DOHH2 (cell line): ENCODE measurements around the gene EHD3.

Experiments
- H3F3A ChIP-seq: fragments of 200-600 bp; sonication (generic), shearing (Covaris generic); 2 replicates; pipeline ENCODE4 v1.6.0; 2016; ENCODE audit warnings: antibody characterized with exemption, mild to moderate bottlenecking; ENCODE audit not compliant: control insufficient read depth, insufficient read depth
- H3K27ac ChIP-seq: fragments of 200-600 bp; sonication (generic); 2 replicates; pipeline ENCODE4 v1.5.1; 2014; ENCODE audit warnings: low read depth, mild to moderate bottlenecking, low read length, moderate library complexity
- H3K27me3 ChIP-seq: fragments of 200-600 bp; sonication (generic); 2 replicates; pipeline ENCODE4 v1.6.1; 2014; ENCODE audit warnings: mild to moderate bottlenecking, low read length, mixed read lengths; ENCODE audit not compliant: control insufficient read depth
- H3K36me3 ChIP-seq: fragments of 200-600 bp; sonication (generic); 2 replicates; pipeline ENCODE4 v1.6.1; 2014; ENCODE audit warnings: mild to moderate bottlenecking, low read length, moderate library complexity, mixed read lengths; ENCODE audit not compliant: control insufficient read depth
- H3K4me1 ChIP-seq: fragments of 200-600 bp; sonication (generic); 2 replicates; pipeline ENCODE4 v1.6.1; 2014; ENCODE audit warnings: mild to moderate bottlenecking, low read length, mixed read lengths; ENCODE audit not compliant: control insufficient read depth
- H3K4me2 ChIP-seq: fragments of 200-600 bp; sonication (generic); 2 replicates; pipeline ENCODE4 v1.6.0; 2014; ENCODE audit warnings: mild to moderate bottlenecking, low read length, moderate library complexity
- H3K4me3 ChIP-seq: fragments of 200-600 bp; sonication (generic); 2 replicates; pipeline ENCODE4 v1.5.1; 2014; ENCODE audit warnings: mild to moderate bottlenecking, low read length, mixed read lengths
- H3K79me2 ChIP-seq: fragments of 200-600 bp; sonication (generic); 2 replicates; pipeline ENCODE4 v1.6.1; 2014; ENCODE audit warnings: mild to moderate bottlenecking, low read length, mixed read lengths; ENCODE audit not compliant: control insufficient read depth
- H3K9me2 ChIP-seq: fragments of 200-600 bp; sonication (generic); replicated peaks from 2 replicates; pipeline ENCODE4 v1.6.1; 2014; ENCODE audit warnings: mild to moderate bottlenecking, low read length, mixed read lengths; ENCODE audit not compliant: control insufficient read depth
- H3K9me3 ChIP-seq: fragments of 200-600 bp; sonication (generic); 2 replicates; pipeline ENCODE4 v1.6.1; 2014; ENCODE audit warnings: antibody characterized with exemption, low read length, mixed read lengths; ENCODE audit not compliant: control insufficient read depth, insufficient read depth
- H4K20me1 ChIP-seq: fragments of 200-600 bp; sonication (generic); 2 replicates; pipeline ENCODE4 v1.6.0; 2014; ENCODE audit warnings: low read depth, mild to moderate bottlenecking, antibody characterized with exemption, low read length, moderate library complexity; ENCODE audit not compliant: control insufficient read depth, insufficient read depth
- CTCF ChIP-seq: fragments of 200-600 bp; sonication (generic); IDR thresholded peaks from one replicate; pipeline ENCODE4 v1.5.1; 2014; ENCODE audit warnings: antibody characterized with exemption, mild to moderate bottlenecking, low read depth, low read length; ENCODE audit not compliant: poor library complexity, severe bottlenecking
- EZH2phosphoT487 ChIP-seq: fragments of 200-600 bp; sonication (generic); IDR thresholded peaks from 2 replicates; pipeline ENCODE4 v1.6.1; 2017; ENCODE audit warnings: borderline replicate concordance, mild to moderate bottlenecking, antibody characterized with exemption, low read length, moderate library complexity, mixed read lengths

EHD3 gene

GRCh38 chr2:31318361-31319336 is 84.7 kb downstream of the EHD3 start:
- Histone ChIP-seq H3K4me3 (no peak overlapping the region), H3K27ac (no peak overlapping the region)

More at GRCh38 chr2:31318361-31319336, 84.7 kb downstream of the EHD3 start:
- H3K9me3 ChIP-seq: no peaks in the 10 kb centered on the region
- no peaks in the 10 kb centered on the region for H3K79me2 ChIP-seq
- H3K9me2 ChIP-seq: no peaks in the 10 kb centered on the region
- no peaks in the 10 kb centered on the region for H3K36me3 ChIP-seq
- no peaks in the 10 kb centered on the region for H4K20me1 ChIP-seq
- no peaks in the 10 kb centered on the region for H3F3A ChIP-seq
- peaks cover 12% of the 10 kb centered on the region for H3K4me1 ChIP-seq
- TF ChIP-seq CTCF (no peak), EZH2phosphoT487 (no peak)
- H3K27me3 ChIP-seq: peaks cover 2% of the 10 kb centered on the region
- no peak overlapping the region for H3K4me2 ChIP-seq
